Liver (tissue), 1 donor: ENCODE data around the gene GNAI3.

Experiments used
- MAX ChIP-seq: IDR thresholded peaks from 2 replicates; pipeline ENCODE4 v1.6.1; 2016; ENCODE audit warnings: antibody characterized with exemption
- REST ChIP-seq: IDR thresholded peaks from 2 replicates; pipeline ENCODE4 v1.6.1; 2016; ENCODE audit warnings: antibody characterized with exemption, mild to moderate bottlenecking

GRCh38 chr1:109566982-109567381, 18.6 kb downstream of the GNAI3 start:
- TF ChIP-seq REST, result no peak
- TF ChIP-seq MAX, result no peak
